ENCODE results near the gene METTL27. TPM values are rescaled to one million over a fixed set of nuclear protein-coding genes. Genes with fewer than 3 reads are reported as not detected.

Gene METTL27
- total RNA-seq, 1 experiment from 2014 or later = 4.3 TPM

DNA sequence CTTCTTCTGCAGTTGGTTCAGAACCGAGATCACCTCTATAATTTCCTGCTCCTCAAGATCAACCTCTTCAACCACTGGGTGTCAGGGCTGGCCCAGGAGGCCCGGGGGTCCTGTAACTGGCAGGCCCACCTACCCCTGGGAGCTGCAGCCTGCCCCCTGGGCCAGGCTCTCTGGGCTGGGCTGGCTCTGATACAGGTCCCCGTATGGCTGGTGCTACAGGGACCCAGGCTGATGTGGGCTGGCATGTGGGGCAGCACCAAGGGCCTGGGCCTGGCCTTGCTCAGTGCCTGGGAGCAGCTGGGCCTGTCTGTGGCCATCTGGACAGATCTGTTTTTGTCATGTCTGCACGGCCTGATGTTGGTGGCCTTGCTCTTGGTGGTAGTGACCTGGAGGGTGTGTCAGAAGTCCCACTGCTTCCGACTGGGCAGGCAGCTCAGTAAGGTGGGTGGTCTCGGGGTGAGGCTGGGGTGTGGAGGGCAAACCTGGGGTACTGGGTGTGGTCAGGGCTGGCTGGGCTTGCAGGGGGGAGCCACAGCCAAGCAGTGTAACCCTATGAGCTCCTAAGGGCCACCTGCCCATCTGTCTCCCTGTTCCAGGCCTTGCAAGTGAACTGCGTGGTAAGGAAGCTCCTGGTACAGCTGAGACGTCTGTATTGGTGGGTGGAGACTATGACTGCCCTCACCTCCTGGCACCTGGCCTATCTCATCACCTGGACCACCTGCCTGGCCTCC lies 22.8 kb upstream of the METTL27 start (continued):
- TF ChIP-seq GABPB1 (CRISPR knock-in tag; IDR thresholded peaks at IDR 0.05) = no peak

DNA sequence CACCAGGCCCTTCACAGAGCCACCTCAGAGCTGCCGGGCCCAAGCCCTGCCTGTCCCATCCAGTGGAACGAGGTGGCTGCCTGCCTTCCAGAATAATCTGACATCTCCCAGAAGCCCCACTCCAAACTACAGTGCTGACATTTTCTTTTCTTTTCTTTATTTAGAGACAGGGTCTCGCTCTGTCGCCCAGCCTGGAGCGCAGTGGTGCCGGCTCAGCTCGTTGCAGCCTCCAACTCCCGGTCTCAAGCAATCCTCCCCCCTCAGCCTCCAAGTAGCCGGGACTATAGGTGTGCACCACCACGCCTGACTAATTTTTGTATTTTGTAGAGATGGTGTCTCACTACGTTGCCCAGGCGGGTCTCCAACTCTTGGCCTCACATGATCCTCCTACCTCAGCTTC lies 19.0 kb upstream of the METTL27 start:
- Mint-ChIP-seq H3K4me1 (no peaks in the 10 kb centered on the region; the same call in 1 of the 2 replicates), H3K4me3 (no peak overlapping the region), H3K27ac (no peak overlapping the region), H3K27me3 (ENCODE audit: low read depth) (peaks cover 9% of the 10 kb centered on the region; the same call in 1 of the 2 replicates), H3K9me3 (peaks cover 4% of the 10 kb centered on the region; the same call in 1 of the 2 replicates), H3K36me3 (no peaks in the 10 kb centered on the region)
- CTCF ChIA-PET = interaction anchor here (0.6 to 1.1 kb wide), 3 partner anchors 51 to 166 kb away, joined by 3 read pairs; no protein-coding TSS in a partner anchor
- DNase-seq (ENCODE audit: low spot score) (no peak), ATAC-seq (no peak)
- POLR2A ChIA-PET = no interaction called here
- TF ChIP-seq, protein P1, sequence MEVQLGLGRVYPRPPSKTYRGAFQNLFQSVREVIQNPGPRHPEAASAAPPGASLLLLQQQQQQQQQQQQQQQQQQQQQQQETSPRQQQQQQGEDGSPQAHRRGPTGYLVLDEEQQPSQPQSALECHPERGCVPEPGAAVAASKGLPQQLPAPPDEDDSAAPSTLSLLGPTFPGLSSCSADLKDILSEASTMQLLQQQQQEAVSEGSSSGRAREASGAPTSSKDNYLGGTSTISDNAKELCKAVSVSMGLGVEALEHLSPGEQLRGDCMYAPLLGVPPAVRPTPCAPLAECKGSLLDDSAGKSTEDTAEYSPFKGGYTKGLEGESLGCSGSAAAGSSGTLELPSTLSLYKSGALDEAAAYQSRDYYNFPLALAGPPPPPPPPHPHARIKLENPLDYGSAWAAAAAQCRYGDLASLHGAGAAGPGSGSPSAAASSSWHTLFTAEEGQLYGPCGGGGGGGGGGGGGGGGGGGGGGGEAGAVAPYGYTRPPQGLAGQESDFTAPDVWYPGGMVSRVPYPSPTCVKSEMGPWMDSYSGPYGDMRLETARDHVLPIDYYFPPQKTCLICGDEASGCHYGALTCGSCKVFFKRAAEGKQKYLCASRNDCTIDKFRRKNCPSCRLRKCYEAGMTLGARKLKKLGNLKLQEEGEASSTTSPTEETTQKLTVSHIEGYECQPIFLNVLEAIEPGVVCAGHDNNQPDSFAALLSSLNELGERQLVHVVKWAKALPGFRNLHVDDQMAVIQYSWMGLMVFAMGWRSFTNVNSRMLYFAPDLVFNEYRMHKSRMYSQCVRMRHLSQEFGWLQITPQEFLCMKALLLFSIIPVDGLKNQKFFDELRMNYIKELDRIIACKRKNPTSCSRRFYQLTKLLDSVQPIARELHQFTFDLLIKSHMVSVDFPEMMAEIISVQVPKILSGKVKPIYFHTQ (CRISPR knock-in tag; IDR thresholded peaks at IDR 0.05) = no peak
- TF ChIP-seq, protein P2, sequence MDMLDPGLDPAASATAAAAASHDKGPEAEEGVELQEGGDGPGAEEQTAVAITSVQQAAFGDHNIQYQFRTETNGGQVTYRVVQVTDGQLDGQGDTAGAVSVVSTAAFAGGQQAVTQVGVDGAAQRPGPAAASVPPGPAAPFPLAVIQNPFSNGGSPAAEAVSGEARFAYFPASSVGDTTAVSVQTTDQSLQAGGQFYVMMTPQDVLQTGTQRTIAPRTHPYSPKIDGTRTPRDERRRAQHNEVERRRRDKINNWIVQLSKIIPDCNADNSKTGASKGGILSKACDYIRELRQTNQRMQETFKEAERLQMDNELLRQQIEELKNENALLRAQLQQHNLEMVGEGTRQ (CRISPR knock-in tag; IDR thresholded peaks at IDR 0.05) = no peak
- TF ChIP-seq, protein P3, sequence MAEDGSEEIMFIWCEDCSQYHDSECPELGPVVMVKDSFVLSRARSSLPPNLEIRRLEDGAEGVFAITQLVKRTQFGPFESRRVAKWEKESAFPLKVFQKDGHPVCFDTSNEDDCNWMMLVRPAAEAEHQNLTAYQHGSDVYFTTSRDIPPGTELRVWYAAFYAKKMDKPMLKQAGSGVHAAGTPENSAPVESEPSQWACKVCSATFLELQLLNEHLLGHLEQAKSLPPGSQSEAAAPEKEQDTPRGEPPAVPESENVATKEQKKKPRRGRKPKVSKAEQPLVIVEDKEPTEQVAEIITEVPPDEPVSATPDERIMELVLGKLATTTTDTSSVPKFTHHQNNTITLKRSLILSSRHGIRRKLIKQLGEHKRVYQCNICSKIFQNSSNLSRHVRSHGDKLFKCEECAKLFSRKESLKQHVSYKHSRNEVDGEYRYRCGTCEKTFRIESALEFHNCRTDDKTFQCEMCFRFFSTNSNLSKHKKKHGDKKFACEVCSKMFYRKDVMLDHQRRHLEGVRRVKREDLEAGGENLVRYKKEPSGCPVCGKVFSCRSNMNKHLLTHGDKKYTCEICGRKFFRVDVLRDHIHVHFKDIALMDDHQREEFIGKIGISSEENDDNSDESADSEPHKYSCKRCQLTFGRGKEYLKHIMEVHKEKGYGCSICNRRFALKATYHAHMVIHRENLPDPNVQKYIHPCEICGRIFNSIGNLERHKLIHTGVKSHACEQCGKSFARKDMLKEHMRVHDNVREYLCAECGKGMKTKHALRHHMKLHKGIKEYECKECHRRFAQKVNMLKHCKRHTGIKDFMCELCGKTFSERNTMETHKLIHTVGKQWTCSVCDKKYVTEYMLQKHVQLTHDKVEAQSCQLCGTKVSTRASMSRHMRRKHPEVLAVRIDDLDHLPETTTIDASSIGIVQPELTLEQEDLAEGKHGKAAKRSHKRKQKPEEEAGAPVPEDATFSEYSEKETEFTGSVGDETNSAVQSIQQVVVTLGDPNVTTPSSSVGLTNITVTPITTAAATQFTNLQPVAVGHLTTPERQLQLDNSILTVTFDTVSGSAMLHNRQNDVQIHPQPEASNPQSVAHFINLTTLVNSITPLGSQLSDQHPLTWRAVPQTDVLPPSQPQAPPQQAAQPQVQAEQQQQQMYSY (CRISPR knock-in tag; IDR thresholded peaks at IDR 0.05) = no peak
- TF ChIP-seq SP1 (CRISPR knock-in tag; conservative IDR thresholded peaks at IDR 0.05) (no peak), ZNF671 (CRISPR knock-in tag; IDR thresholded peaks at IDR 0.05) (no peak), NR3C1 (CRISPR knock-in tag; conservative IDR thresholded peaks at IDR 0.05; ENCODE audit: low read depth) (no peak)
- TF ChIP-seq, protein P4, sequence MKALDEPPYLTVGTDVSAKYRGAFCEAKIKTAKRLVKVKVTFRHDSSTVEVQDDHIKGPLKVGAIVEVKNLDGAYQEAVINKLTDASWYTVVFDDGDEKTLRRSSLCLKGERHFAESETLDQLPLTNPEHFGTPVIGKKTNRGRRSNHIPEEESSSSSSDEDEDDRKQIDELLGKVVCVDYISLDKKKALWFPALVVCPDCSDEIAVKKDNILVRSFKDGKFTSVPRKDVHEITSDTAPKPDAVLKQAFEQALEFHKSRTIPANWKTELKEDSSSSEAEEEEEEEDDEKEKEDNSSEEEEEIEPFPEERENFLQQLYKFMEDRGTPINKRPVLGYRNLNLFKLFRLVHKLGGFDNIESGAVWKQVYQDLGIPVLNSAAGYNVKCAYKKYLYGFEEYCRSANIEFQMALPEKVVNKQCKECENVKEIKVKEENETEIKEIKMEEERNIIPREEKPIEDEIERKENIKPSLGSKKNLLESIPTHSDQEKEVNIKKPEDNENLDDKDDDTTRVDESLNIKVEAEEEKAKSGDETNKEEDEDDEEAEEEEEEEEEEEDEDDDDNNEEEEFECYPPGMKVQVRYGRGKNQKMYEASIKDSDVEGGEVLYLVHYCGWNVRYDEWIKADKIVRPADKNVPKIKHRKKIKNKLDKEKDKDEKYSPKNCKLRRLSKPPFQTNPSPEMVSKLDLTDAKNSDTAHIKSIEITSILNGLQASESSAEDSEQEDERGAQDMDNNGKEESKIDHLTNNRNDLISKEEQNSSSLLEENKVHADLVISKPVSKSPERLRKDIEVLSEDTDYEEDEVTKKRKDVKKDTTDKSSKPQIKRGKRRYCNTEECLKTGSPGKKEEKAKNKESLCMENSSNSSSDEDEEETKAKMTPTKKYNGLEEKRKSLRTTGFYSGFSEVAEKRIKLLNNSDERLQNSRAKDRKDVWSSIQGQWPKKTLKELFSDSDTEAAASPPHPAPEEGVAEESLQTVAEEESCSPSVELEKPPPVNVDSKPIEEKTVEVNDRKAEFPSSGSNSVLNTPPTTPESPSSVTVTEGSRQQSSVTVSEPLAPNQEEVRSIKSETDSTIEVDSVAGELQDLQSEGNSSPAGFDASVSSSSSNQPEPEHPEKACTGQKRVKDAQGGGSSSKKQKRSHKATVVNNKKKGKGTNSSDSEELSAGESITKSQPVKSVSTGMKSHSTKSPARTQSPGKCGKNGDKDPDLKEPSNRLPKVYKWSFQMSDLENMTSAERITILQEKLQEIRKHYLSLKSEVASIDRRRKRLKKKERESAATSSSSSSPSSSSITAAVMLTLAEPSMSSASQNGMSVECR (CRISPR knock-in tag; IDR thresholded peaks at IDR 0.05; ENCODE audit: borderline replicate concordance) = no peak
- TF ChIP-seq, protein P5, sequence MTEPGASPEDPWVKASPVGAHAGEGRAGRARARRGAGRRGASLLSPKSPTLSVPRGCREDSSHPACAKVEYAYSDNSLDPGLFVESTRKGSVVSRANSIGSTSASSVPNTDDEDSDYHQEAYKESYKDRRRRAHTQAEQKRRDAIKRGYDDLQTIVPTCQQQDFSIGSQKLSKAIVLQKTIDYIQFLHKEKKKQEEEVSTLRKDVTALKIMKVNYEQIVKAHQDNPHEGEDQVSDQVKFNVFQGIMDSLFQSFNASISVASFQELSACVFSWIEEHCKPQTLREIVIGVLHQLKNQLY (CRISPR knock-in tag; IDR thresholded peaks at IDR 0.05) = no peak

Data from WTC11 (cell line).